Transverse colon (tissue), 4 donors: ENCODE measurements around the gene ARAP2. TPM values are rescaled to one million over a fixed set of nuclear protein-coding genes. Genes with fewer than 3 reads are reported as not detected.

Experiments used
- DNase-seq: peaks from one replicate; pipeline ENCODE4 v3.0.0-alpha.2; 2019
- H3K27ac ChIP-seq, 4 donors: fragments of 200-600 bp; sonication (generic); 2 replicates each; pipeline ENCODE4 v1.5.1; 2016 to 2018; ENCODE audit warnings: inconsistent platforms in 4 of 4
- H3K27me3 ChIP-seq: fragments of 200-600 bp; sonication (generic); 2 replicates; pipeline ENCODE4 v1.5.1; 2017; ENCODE audit warnings: inconsistent platforms
- H3K36me3 ChIP-seq, 4 donors: fragments of 200-600 bp; sonication (generic); 2 replicates each; pipeline ENCODE4 v1.5.1; 2017 to 2019; ENCODE audit warnings: inconsistent platforms in 4 of 4
- H3K4me1 ChIP-seq, 4 donors: fragments of 200-600 bp; sonication (generic); 2 replicates each; pipeline ENCODE4 v1.5.1; 2017 to 2020; ENCODE audit warnings: inconsistent platforms in 4 of 4
- H3K4me3 ChIP-seq, 4 donors: fragments of 200-600 bp; sonication (generic); 1 replicate in 1 of 4; 2 replicates in 3 of 4; pipeline versions ENCODE4 v1.5.1 to v1.6.1; 2017 to 2019; ENCODE audit warnings: inconsistent platforms in 4 of 4
- H3K9me3 ChIP-seq, 2 donors: fragments of 200-600 bp; sonication (generic); 2 replicates each; pipeline ENCODE4 v1.5.1; 2017 to 2019; ENCODE audit warnings: inconsistent platforms in 2 of 2
- EP300 ChIP-seq: sonication (generic); formaldehyde crosslinking; IDR thresholded peaks from one replicate; pipeline ENCODE4 v1.6.1; 2017; ENCODE audit warnings: antibody characterized with exemption, low read depth
- POLR2A ChIP-seq: fragments of 450-650 bp; IDR thresholded peaks from one replicate; pipeline ENCODE4 v1.6.1; 2016; ENCODE audit warnings: antibody characterized with exemption, mild to moderate bottlenecking, moderate library complexity
- POLR2AphosphoS5 ChIP-seq, 3 donors: sonication (generic); formaldehyde crosslinking; IDR thresholded peaks; one replicate each; pipeline ENCODE4 v1.6.1; 2016; ENCODE audit warnings: antibody characterized with exemption in 3 of 3
- WGBS, 2 donors: methylation state at CpG; one replicate each; pipeline ENCODE4 v1.1.5; 2018; ENCODE audit warnings: low coverage in 1 of 2; 5-methylcytosine and 5-hydroxymethylcytosine counted together
- in situ Hi-C, 4 donors: fragments of 200-750 bp; cut with MboI; loops; one replicate each; pipeline versions ENCODE4 v1.15.0 to v1.15.1; 2017; ENCODE audit warnings: low sequenced_read_pairs in 3 of 4, low pct_ligation_motif_present in 1 of 4, low pct_unique_long_range_greater_than_20kb in 1 of 4
- intact Hi-C: fragments of 100-400 bp; cut with DNase I; formaldehyde crosslinking; loops from one replicate; pipeline ENCODE4 v1.15.1; 2023; ENCODE audit warnings: low total_unique reads
- total RNA-seq, 4 donors: library from RNA; depleted of rRNA; stranded (reverse); fragments of >200 nt; gene quantifications; one replicate each; pipeline ENCODE4 v1.1.0, GENCODE V29; 2016
- TF ChIP-seq, protein P1 (sequence below), 5 experiments: fragments of 200-600 bp in 3 of 5; fragments of 450-650 bp in 2 of 5; sonication (generic) in 3 of 5; IDR thresholded peaks; 1 replicate in 2 of 5; 2 replicates in 3 of 5; pipeline ENCODE4 v1.5.1; 2016 to 2017; ENCODE audit warnings: antibody characterized with exemption in 5 of 5, inconsistent platforms in 3 of 5, mild to moderate bottlenecking in 2 of 5, moderate library complexity in 1 of 5

ARAP2 gene
- total RNA-seq, 4 donors from 2014 or later: 42.3 to 108 (median 50.3) TPM

DNA sequence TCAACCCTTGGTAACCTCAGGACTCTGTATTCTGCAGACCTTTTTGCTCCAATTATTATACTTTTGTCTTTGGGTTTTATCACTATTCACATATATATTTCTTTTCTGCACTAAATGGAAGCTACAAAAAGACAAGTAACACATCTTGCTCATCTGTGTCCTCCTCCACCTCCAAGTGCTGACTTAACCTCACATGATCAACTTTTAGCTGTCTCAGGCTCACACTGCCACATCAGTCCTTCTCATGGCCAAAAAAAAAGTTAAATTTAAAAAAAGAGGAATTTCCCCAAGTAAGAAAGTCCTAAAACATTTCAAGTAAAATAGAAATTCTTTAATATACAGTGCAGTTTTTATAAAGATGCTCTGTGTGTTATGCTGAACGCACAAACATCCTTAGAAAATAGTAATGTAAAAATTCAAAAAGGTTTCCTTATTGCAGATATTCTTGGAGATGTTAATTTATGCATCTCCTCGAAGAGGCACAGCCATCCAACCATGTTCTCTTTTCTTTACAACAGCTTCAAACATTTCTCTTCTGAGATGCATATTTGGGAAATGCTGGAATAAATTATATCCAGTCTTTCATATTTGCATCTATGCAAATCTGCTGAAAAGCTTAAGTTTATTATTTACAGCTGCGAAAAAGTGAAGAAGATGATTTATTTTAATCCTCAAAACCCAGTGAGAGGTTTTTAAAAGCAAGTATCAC, 37.6 kb downstream of the ARAP2 start:
- H3K36me3 ChIP-seq: peaks cover 0 to 4% (median 0%) of the 10 kb centered on the region in 4 donors
- TF ChIP-seq, protein P1, sequence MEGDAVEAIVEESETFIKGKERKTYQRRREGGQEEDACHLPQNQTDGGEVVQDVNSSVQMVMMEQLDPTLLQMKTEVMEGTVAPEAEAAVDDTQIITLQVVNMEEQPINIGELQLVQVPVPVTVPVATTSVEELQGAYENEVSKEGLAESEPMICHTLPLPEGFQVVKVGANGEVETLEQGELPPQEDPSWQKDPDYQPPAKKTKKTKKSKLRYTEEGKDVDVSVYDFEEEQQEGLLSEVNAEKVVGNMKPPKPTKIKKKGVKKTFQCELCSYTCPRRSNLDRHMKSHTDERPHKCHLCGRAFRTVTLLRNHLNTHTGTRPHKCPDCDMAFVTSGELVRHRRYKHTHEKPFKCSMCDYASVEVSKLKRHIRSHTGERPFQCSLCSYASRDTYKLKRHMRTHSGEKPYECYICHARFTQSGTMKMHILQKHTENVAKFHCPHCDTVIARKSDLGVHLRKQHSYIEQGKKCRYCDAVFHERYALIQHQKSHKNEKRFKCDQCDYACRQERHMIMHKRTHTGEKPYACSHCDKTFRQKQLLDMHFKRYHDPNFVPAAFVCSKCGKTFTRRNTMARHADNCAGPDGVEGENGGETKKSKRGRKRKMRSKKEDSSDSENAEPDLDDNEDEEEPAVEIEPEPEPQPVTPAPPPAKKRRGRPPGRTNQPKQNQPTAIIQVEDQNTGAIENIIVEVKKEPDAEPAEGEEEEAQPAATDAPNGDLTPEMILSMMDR (IDR thresholded peaks at IDR 0.05): no peak
- TF ChIP-seq POLR2AphosphoS5 (IDR thresholded peaks at IDR 0.05) (no peak), POLR2A (no peak), EP300 (no peak)
- H3K27me3 ChIP-seq: no peaks in the 10 kb centered on the region
- H3K4me1 ChIP-seq: peaks cover 0 to 6% (median 0%) of the 10 kb centered on the region in 4 donors
- no peak for DNase-seq
- in situ Hi-C loops (no loop called here), intact Hi-C loops (no loop called here)
- WGBS, 2 donors: 89 to 95% methylated on average over 3 of the region's 3 CpGs
- H3K27ac ChIP-seq: no peak overlapping the region
- H3K4me3 ChIP-seq: no peak overlapping the region
- H3K9me3 ChIP-seq: no peaks in the 10 kb centered on the region

DNA sequence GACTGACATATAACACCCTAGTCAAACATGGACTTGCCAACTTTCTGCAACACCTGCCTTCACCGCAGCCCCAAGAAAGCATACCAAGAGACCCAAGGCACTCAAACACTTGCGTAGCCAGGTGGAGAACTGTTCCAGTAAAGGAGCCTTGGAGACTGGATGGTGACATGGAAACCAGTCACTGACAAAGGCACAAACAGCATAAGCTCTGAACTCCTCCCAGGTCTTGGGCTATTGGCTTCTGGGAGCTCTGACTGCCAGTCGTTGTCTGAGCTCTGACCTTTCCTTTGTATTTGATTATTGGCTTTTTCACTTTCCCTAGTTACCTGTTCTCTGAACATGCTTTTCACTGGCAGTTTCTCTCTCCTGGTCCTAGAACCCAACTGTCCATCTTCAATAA, 38.3 kb downstream of the ARAP2 start:
- intact Hi-C loops (no loop called here), in situ Hi-C loops (no loop called here)
- peaks cover 0 to 4% (median 0%) of the 10 kb centered on the region in 4 donors for H3K36me3 ChIP-seq
- no peak for DNase-seq
- TF ChIP-seq EP300 (no peak), POLR2AphosphoS5 (IDR thresholded peaks at IDR 0.05) (no peak), POLR2A (no peak)
- TF ChIP-seq, protein P1 (IDR thresholded peaks at IDR 0.05): no peak
- no peaks in the 10 kb centered on the region for H3K27me3 ChIP-seq
- 75 to 84% methylated on average over 1 to 3 of the region's 3 CpGs for WGBS, 2 donors
- H3K4me1 ChIP-seq: peaks cover 0 to under 1% (median 0%) of the 10 kb centered on the region in 4 donors
- no peak overlapping the region for H3K4me3 ChIP-seq
- H3K27ac ChIP-seq: no peak overlapping the region
- no peaks in the 10 kb centered on the region for H3K9me3 ChIP-seq

DNA sequence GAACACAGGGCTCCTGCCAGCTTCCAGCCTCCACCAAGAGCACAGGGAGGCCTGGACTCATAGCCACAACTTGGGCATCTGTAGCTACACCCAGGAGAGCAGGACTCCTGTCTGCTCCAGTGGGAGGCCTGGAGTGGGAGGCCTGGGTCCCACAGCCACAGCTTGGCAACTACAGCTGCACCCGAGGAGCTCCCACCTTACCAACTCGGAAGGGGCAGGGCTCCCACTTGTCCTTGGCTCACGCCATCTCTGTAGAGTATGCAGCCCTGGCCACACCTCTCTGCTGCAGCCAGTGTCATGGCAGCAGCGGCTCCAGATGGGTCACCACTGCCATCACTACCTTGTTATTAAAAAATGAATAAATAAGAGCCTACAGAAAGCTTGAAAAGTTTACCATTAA, 45.5 kb downstream of the ARAP2 start:
- H3K27me3 ChIP-seq: no peaks in the 10 kb centered on the region
- intact Hi-C loops: no loop called here
- in situ Hi-C loops: no loop called here
- no peaks in the 10 kb centered on the region for H3K36me3 ChIP-seq
- no peak overlapping the region for H3K27ac ChIP-seq
- TF ChIP-seq POLR2AphosphoS5 (IDR thresholded peaks at IDR 0.05) (no peak), POLR2A (no peak), EP300 (no peak)
- TF ChIP-seq, protein P1 (IDR thresholded peaks at IDR 0.05): no peak
- H3K9me3 ChIP-seq: no peaks in the 10 kb centered on the region
- H3K4me3 ChIP-seq: no peak overlapping the region
- DNase-seq: no peak
- WGBS, 2 donors: 94% methylated on average over 4 of the region's 4 CpGs; no CpG with 5 or more reads in 1 of the 2 donors
- peaks cover 0 to 3% (median 0%) of the 10 kb centered on the region in 4 donors for H3K4me1 ChIP-seq

DNA sequence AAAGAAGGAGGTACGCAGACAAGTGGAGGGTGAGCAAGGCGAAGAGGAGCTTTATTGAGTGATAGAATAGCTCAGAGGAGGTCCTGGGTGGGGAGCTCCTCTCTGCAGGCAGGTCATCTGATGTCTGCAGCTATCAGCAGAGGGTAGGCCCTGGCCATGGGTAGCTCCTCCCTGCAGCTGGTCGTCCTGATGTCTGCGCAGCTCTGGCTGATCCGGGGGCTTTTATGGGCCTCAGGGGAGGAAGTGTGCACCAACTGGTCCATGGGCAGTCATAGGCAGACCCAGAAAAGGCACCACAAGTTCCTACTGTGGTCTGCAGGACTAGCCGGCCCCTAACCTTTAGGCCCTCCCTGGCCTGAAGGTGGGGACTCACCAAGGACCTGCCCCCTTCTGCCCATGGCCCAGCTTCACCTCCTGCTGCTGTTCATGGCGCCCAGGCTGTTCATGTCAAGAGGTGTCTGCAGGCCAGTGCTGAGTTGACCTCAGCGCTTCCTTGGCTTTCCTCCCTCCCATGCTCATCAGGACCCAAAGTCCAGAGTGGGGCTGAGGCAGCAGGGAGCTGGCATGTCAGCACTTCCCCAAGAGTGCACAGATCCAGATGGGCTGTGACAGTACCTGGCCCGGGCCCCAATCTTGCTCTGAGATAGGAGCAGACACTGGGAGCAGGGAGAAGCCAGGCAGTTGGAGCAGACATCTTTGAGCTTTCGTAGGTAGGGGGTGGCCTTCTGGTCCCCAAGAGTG, 46.1 kb downstream of the ARAP2 start:
- H3K27me3 ChIP-seq: no peaks in the 10 kb centered on the region
- 95% methylated on average over 10 of the region's 10 CpGs; no CpG with 5 or more reads in 1 of the 2 donors for WGBS, 2 donors
- H3K27ac ChIP-seq: no peak overlapping the region
- no peaks in the 10 kb centered on the region for H3K9me3 ChIP-seq
- TF ChIP-seq POLR2A (no peak), POLR2AphosphoS5 (IDR thresholded peaks at IDR 0.05) (no peak), EP300 (no peak)
- TF ChIP-seq, protein P1 (IDR thresholded peaks at IDR 0.05): no peak
- no peak overlapping the region for H3K4me3 ChIP-seq
- no peak for DNase-seq
- H3K4me1 ChIP-seq: peaks cover 0 to 3% (median 0%) of the 10 kb centered on the region in 4 donors
- intact Hi-C loops: no loop called here
- no peaks in the 10 kb centered on the region for H3K36me3 ChIP-seq
- in situ Hi-C loops: no loop called here
